CD4-positive, CD25-positive, alpha-beta regulatory T cell (primary cell): Measurements from ENCODE around the gene CRACR2B. TPM values are rescaled to one million over a fixed set of nuclear protein-coding genes. Genes with fewer than 3 reads are reported as not detected.

Source experiments
- ATAC-seq, 2 donors: fragments of 150-1000 bp; cut with Tn5 transposase; one replicate each; pipeline ENCODE4 v1.10.0; 2021; ENCODE audit warnings: low read depth in 2 of 2, moderate number of reproducible peaks in 2 of 2, moderate library complexity in 1 of 2
- DNase-seq, 3 donors: peaks; one replicate each; pipeline versions ENCODE4 v3.0.0 to v3.0.0-alpha.2; 2012 to 2022; ENCODE audit warnings: mixed read lengths in 1 of 3
- H3K27ac ChIP-seq: one replicate; pipeline ENCODE4 v1.7.0; 2013; ENCODE audit warnings: mild to moderate bottlenecking, low read length; ENCODE audit not compliant: insufficient read depth, poor library complexity, severe bottlenecking
- H3K27me3 ChIP-seq: one replicate; pipeline ENCODE4 v1.7.0; 2013; ENCODE audit warnings: low read length; ENCODE audit not compliant: control insufficient read depth, insufficient read depth
- H3K36me3 ChIP-seq: one replicate; pipeline ENCODE4 v1.7.0; 2013; ENCODE audit warnings: mild to moderate bottlenecking, low read length, moderate library complexity; ENCODE audit not compliant: control insufficient read depth, insufficient read depth
- H3K4me1 ChIP-seq: 2 replicates; pipeline ENCODE4 v1.7.0; 2013; ENCODE audit warnings: mild to moderate bottlenecking, low read length; ENCODE audit not compliant: insufficient read depth, control insufficient read depth, poor library complexity, severe bottlenecking
- H3K4me3 ChIP-seq: one replicate; pipeline ENCODE4 v1.7.0; 2013; ENCODE audit warnings: low read depth, mild to moderate bottlenecking, low read length, moderate library complexity
- H3K9me3 ChIP-seq, 2 experiments: 1 replicate in 1 of 2; 2 replicates in 1 of 2; pipeline ENCODE4 v1.7.0; 2013; ENCODE audit warnings: low read length in 2 of 2, mild to moderate bottlenecking in 1 of 2, moderate library complexity in 1 of 2; ENCODE audit not compliant: control insufficient read depth in 2 of 2
- H3K27ac Mint-ChIP-seq, 3 donors: one replicate each; pipeline ENCODE4 v1.8.0; 2020 to 2022; ENCODE audit warnings: mild to moderate bottlenecking in 3 of 3, mixed read lengths in 3 of 3, moderate library complexity in 2 of 3
- H3K27me3 Mint-ChIP-seq: one replicate; pipeline ENCODE4 v1.8.0; 2022; ENCODE audit warnings: mild to moderate bottlenecking, mixed read lengths
- H3K36me3 Mint-ChIP-seq: one replicate; pipeline ENCODE4 v1.8.0; 2020; ENCODE audit warnings: mixed read lengths
- H3K4me1 Mint-ChIP-seq, 4 donors: one replicate each; pipeline ENCODE4 v1.8.0; 2020 to 2022; ENCODE audit warnings: mixed read lengths in 4 of 4, mild to moderate bottlenecking in 1 of 4
- H3K4me3 Mint-ChIP-seq, 4 donors: one replicate each; pipeline ENCODE4 v1.8.0; 2020 to 2022; ENCODE audit warnings: mild to moderate bottlenecking in 4 of 4, mixed read lengths in 4 of 4, moderate library complexity in 3 of 4
- H3K9me3 Mint-ChIP-seq, 7 donors: one replicate each; pipeline ENCODE4 v1.8.0; 2020 to 2022; ENCODE audit warnings: mixed read lengths in 7 of 7, mild to moderate bottlenecking in 3 of 7, moderate library complexity in 2 of 7
- polyA plus RNA-seq, 4 donors: library from polyadenylated mRNA; unstranded; fragments of 300-500 nt; fragmentation: Illumina TruSeq; gene quantifications; one replicate each; pipeline ENCODE4 v1.2.3, GENCODE V29; 2021
- total RNA-seq: library from RNA; stranded (reverse); gene quantifications from one replicate; pipeline ENCODE4 v1.2.3, GENCODE V29; 2022

CRACR2B gene
- total and polyA plus RNA-seq, 5 donors from 2014 or later = 0.11 to 1.2 (median 0.21) TPM; not detected in 1

DNA sequence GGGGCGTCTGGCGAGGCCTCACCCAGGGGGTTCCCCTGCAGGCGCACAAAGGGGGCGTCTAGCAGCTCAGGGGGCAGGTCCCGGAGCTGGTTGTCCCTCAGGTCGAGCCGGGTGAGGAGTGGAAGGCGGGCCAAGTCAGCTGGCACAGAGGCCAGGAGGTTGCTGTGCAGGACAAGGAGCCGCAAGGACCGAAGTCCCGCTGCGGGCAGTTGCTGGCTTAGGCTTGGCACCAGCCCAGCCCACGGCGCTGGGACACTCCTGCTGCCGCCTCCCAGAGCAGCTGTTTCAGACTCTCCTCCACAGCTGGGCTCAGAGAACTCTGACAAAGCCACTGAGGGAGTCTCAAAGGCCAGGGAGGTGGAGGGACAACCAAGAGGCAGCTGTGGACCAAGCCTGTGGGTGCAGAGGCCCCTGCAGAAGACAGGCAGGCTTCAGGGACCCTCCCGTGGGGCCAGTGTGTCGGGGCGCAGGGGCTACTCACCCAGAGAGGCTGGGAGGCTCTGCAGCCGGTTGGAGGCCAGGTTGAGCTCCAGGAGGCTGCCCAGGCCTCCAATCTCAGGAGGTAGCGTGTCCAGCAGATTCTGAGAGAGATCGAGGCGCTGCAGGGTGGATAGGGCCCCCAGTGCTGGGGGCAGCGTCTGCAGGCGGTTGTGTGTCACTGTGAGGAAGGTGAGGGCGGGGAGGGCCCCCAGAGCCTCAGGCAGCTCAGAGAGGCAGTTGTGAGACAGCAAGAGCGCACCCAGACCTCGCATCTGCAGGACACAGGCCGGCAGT is 24.8 kb upstream of the CRACR2B start:
- Histone ChIP-seq H3K27me3 (no peaks in the 10 kb centered on the region), H3K27ac (no peak overlapping the region), H3K9me3 (no peaks in the 10 kb centered on the region), H3K36me3 (no peaks in the 10 kb centered on the region), H3K4me1 (peaks cover 34% of the 10 kb centered on the region), H3K4me3 (no peak overlapping the region)
- no peaks in the 10 kb centered on the region for H3K27me3 Mint-ChIP-seq
- H3K4me1 Mint-ChIP-seq = peaks cover 0 to 17% (median 3%) of the 10 kb centered on the region in 4 donors
- no peak for DNase-seq
- no peaks in the 10 kb centered on the region for H3K9me3 Mint-ChIP-seq
- no peak for ATAC-seq
- H3K4me3 Mint-ChIP-seq = peak overlapping the region in 2 of 4 donors; percentile 26 to 61
- H3K36me3 Mint-ChIP-seq = no peaks in the 10 kb centered on the region
- H3K27ac Mint-ChIP-seq = peak overlapping the region in 1 of 3 donors; percentile 20

DNA sequence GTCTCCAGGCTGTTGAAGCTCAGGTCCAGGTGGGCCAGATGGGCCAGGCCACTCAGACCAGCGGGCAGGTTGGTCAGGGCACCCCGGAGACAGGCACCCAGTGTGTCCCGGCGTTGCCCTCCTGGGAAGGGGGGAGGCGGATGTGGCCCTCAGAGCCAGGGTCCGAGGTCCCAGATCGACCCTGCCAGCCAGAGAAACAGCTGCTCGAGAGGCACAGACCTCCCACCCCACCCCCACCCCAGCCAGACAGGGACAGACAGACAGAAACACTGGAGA is 24.3 kb upstream of the CRACR2B start:
- no peaks in the 10 kb centered on the region for H3K36me3 ChIP-seq
- no peaks in the 10 kb centered on the region for H3K27me3 ChIP-seq
- H3K4me1 Mint-ChIP-seq = peaks cover 0 to 20% (median 4%) of the 10 kb centered on the region in 4 donors
- peaks cover 34% of the 10 kb centered on the region for H3K4me1 ChIP-seq
- no peaks in the 10 kb centered on the region for H3K27me3 Mint-ChIP-seq
- H3K9me3 Mint-ChIP-seq = no peaks in the 10 kb centered on the region
- no peak for ATAC-seq
- H3K27ac Mint-ChIP-seq = no peak overlapping the region
- no peak for DNase-seq
- H3K4me3 ChIP-seq = no peak overlapping the region
- H3K9me3 ChIP-seq = no peaks in the 10 kb centered on the region
- H3K4me3 Mint-ChIP-seq = peak overlapping the region in 2 of 4 donors; percentile 61 to 83
- no peaks in the 10 kb centered on the region for H3K36me3 Mint-ChIP-seq
- no peak overlapping the region for H3K27ac ChIP-seq

DNA sequence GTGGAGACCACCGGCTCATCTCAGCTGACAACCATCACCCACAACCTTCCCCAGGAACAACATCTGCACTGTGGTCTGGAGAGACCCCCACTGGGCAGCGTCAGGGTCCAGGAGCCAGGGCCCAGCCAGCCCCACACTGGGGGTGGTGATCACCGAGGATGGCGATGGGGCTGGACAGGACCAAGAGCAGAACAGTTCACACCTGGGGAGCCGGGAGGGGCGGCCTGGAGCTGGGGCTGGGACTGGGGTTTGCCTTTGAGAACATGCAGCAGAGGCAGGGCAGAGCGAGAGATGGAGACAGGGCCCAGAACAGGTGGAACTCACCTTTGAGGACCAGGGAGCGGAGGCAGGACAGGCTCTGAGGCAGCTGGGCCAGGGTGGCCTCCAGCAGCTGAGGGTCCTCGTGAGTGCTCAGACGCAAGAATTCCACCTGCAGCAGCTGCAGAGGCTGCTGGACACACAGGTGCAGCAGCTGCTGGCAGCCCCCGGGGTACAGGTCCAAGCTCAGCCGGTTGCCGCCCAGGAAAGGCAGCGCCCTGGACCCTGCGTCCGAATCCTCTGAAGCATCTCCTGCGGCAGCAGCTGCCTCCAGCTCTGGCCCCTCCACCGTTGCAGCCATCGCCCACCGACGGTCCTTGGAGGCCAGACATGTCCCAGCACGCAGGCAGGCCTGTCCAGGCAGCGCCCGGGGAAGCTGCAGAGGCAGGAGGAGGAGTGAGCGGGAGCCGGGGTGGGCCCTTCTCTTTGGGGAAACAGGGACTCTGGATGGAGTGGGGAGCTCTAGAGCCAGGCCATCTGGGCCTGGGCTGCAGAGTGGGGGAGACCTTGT is 23.7 kb upstream of the CRACR2B start:
- H3K4me3 Mint-ChIP-seq = peak overlapping the region; percentile 83 to 86 (median 86)
- H3K27ac ChIP-seq = peak overlapping the region; percentile 80
- no peaks in the 10 kb centered on the region for H3K9me3 Mint-ChIP-seq
- peaks cover 0 to 26% (median 7%) of the 10 kb centered on the region in 4 donors for H3K4me1 Mint-ChIP-seq
- ATAC-seq (no peak), DNase-seq (no peak)
- no peaks in the 10 kb centered on the region for H3K36me3 ChIP-seq
- no peaks in the 10 kb centered on the region for H3K9me3 ChIP-seq
- H3K27me3 Mint-ChIP-seq = no peaks in the 10 kb centered on the region
- peak overlapping the region; percentile 71 for H3K4me3 ChIP-seq
- H3K27ac Mint-ChIP-seq = peak overlapping the region; percentile 51 to 72 (median 69)
- H3K27me3 ChIP-seq = no peaks in the 10 kb centered on the region
- H3K36me3 Mint-ChIP-seq = no peaks in the 10 kb centered on the region
- peaks cover 34% of the 10 kb centered on the region for H3K4me1 ChIP-seq

DNA sequence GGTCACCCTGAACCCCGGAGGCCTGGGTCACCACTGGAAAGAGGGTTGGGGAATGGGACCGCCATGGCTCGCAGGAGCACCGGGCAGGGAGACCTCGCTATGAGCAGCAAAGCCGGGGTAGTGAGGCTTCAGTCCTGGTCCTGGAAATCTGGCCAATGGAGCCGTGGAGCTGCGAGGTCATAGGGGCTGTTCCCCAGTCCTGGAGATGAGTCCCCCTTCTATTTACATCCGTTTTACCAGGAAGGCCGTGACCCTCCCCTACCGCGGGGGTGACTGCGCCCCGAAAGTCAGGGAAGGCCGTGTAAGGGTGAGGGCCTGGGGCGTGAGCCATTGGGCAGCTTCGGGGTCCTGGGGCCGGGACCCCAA is 23.1 kb upstream of the CRACR2B start:
- peaks cover 35% of the 10 kb centered on the region for H3K4me1 ChIP-seq
- Mint-ChIP-seq H3K27ac (peak overlapping the region; percentile 9 to 72 (median 59)), H3K4me3 (peak overlapping the region; percentile 83 to 86 (median 86)), H3K4me1 (peaks cover 0 to 30% (median 9%) of the 10 kb centered on the region in 4 donors), H3K27me3 (peaks cover 2% of the 10 kb centered on the region), H3K9me3 (no peaks in the 10 kb centered on the region), H3K36me3 (no peaks in the 10 kb centered on the region)
- no peaks in the 10 kb centered on the region for H3K9me3 ChIP-seq
- no peaks in the 10 kb centered on the region for H3K36me3 ChIP-seq
- H3K27me3 ChIP-seq = no peaks in the 10 kb centered on the region
- DNase-seq (no peak), ATAC-seq (no peak)
- peak overlapping the region; percentile 80 for H3K27ac ChIP-seq
- peak overlapping the region; percentile 71 for H3K4me3 ChIP-seq

DNA sequence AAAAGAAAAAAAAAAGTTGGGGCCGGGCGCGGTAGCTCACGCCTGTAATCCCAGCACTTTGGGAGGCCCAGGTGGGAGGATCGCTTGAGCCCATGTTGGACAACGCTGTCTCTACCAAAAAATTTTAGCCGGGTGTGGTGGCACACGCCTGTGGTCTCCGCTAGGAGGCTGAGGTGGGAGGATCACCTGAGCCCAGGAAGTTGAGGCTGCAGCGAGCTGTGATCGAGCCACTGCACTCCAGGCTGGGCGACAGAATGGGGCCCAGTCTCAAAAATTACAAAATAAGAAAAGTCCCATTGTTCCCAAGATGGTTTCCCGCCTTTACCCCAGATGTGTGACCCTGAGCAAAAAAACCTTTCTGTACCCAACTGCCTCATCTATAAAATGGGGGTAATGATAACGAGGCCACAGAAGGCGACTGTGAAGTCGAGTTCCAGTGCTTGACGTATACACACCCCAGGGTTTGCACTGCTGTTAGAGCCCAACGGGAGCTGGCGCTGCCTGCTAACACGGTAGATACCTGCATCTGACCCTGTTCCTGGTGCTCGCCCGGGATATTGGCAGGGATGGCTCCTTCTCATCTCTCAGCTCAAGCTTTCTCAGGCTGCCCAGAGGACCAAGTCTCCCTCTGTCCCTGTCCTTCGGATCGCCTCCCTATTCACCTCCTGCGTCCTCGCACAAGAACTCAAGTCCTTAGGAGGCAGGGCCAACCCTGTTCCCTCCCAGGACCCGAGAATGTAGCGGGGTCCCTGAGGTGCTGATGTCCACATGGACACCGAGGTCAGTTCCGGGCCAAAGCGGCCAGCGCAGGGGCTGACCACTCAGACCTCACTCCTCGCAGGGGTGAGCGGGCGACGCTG is 19.1 kb upstream of the CRACR2B start:
- Histone ChIP-seq H3K9me3 (no peaks in the 10 kb centered on the region), H3K36me3 (peaks cover 22% of the 10 kb centered on the region), H3K4me3 (peak overlapping the region; percentile 76), H3K27me3 (no peaks in the 10 kb centered on the region), H3K4me1 (peaks cover 50% of the 10 kb centered on the region), H3K27ac (peak overlapping the region; percentile 95)
- H3K4me1 Mint-ChIP-seq = peaks cover 6 to 57% (median 17%) of the 10 kb centered on the region in 4 donors
- H3K4me3 Mint-ChIP-seq = peak overlapping the region; percentile 94 to 98 (median 96)
- no peak for ATAC-seq
- DNase-seq = peak in 2 of 3 donors; percentile 29 to 51
- H3K27ac Mint-ChIP-seq = peak overlapping the region; percentile 93 to 99 (median 97)
- peaks cover 4% of the 10 kb centered on the region for H3K27me3 Mint-ChIP-seq
- H3K9me3 Mint-ChIP-seq = no peaks in the 10 kb centered on the region
- peaks cover 5% of the 10 kb centered on the region for H3K36me3 Mint-ChIP-seq

DNA sequence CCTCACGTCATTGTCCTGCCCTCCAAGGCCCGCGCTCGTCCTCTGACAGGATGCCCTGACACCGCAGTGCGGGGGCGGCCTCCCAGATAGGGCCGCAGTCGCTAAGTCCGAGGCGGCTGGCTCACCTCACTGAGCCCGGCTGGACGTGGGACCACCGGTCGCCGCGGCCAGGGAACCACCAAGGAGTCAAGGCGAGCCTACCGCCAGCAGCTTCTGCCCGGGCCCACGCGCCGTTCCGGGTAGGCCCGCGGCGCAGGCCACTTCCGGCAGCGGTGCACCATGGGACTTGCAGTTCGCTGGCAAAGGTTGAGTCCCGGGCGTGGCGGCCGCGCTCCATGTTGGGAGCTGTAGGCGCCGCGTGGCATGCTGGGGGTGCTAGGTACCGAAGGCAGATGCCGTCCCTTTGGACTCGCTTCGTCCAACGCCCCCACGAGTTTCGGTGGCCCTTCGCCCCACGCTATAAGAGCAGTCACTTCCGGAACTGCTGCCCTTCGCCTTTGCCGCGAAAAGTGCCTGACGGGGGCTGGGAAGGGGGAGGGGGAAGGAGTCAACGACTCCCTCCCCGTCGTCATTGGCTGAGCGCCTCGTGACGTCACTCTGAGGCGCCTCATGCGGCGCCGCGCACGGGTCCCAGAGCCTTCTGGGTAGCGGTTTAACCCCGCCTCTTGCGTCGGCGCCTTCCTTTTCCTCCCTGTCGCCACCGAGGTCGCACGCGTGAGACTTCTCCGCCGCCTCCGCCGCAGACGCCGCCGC is 18.3 kb upstream of the CRACR2B start, which contains the start of gene RPLP2:
RPLP2 (plus strand) TSS at position 681 of the 753 bp plus-strand sequence. CDS start 268 bp downstream, outside the sequence.
- H3K4me1 ChIP-seq = peaks cover 42% of the 10 kb centered on the region
- peak within 1 kb of the TSS; percentile 76 for H3K4me3 ChIP-seq
- H3K36me3 ChIP-seq = peaks cover 22% of the 10 kb centered on the region
- no peaks in the 10 kb centered on the region for H3K9me3 ChIP-seq
- peaks cover 6 to 49% (median 17%) of the 10 kb centered on the region in 4 donors for H3K4me1 Mint-ChIP-seq
- H3K9me3 Mint-ChIP-seq = no peaks in the 10 kb centered on the region
- ATAC-seq (peak; percentile 86 to 89), DNase-seq (peak; percentile 97 to 98 (median 98))
- H3K27me3 ChIP-seq = no peaks in the 10 kb centered on the region
- peak within 1 kb of the TSS; percentile 93 to 99 (median 97) for H3K27ac Mint-ChIP-seq
- H3K4me3 Mint-ChIP-seq = peak within 1 kb of the TSS; percentile 94 to 98 (median 96)
- peaks cover 5% of the 10 kb centered on the region for H3K36me3 Mint-ChIP-seq
- peaks cover 4% of the 10 kb centered on the region for H3K27me3 Mint-ChIP-seq
- peak within 1 kb of the TSS; percentile 95 for H3K27ac ChIP-seq
